Right cardiac atrium (tissue), 5 donors: ENCODE measurements around the gene GABARAPL2. TPM values are rescaled to one million over a fixed set of nuclear protein-coding genes. Genes with fewer than 3 reads are reported as not detected.
"Not testable (repeated sequence)": the region's sequence is repeated elsewhere in the genome, so short reads cannot be mapped to it uniquely, and the experiment has no call there.

Experiments
- ATAC-seq, 2 donors: fragments of 200-7000 bp; cut with Tn5 transposase; one replicate each; pipeline versions ENCODE4 v1.8.0 to v1.9.1; 2020; ENCODE audit warnings: moderate library complexity in 2 of 2, mild to moderate bottlenecking in 1 of 2
- DNase-seq, 3 donors: peaks; one replicate each; pipeline ENCODE4 v3.0.0-alpha.2; 2020
- H3K27ac ChIP-seq: one replicate; pipeline ENCODE4 v1.5.1; 2013; ENCODE audit warnings: mild to moderate bottlenecking, low read length, control low read depth, moderate library complexity
- H3K27me3 ChIP-seq: one replicate; pipeline ENCODE4 v1.6.1; 2013; ENCODE audit not compliant: control insufficient read depth, insufficient read depth
- H3K4me1 ChIP-seq: one replicate; pipeline ENCODE4 v1.6.1; 2013; ENCODE audit warnings: low read length; ENCODE audit not compliant: control insufficient read depth, insufficient read depth
- H3K4me3 ChIP-seq: one replicate; pipeline ENCODE4 v1.5.1; 2013; ENCODE audit warnings: low read length, control low read depth
- H3K9me3 ChIP-seq: one replicate; pipeline ENCODE4 v1.6.1; 2013; ENCODE audit warnings: low read length; ENCODE audit not compliant: control insufficient read depth
- WGBS: extraction: QIAGEN DNeasy Blood & Tissue Kit; methylation state at CpG from one replicate; pipeline ENCODE4 v1.1.7; 2013; 5-methylcytosine and 5-hydroxymethylcytosine counted together
- intact Hi-C, 4 donors: fragments of 100-400 bp; cut with DNase I; formaldehyde crosslinking; loops; one replicate each; pipeline versions ENCODE4 v1.11.0 to v1.14.0; 2022 to 2023
- polyA plus RNA-seq: library from polyadenylated mRNA; stranded (reverse); fragments of 200-250 nt; gene quantifications from one replicate; pipeline ENCODE4 v1.2.3, GENCODE V29; 2013
- total RNA-seq, 4 donors: library from RNA; stranded (reverse); fragmentation: NEBNext Ultra II Directional; extraction: Animal tissue kit (Norgen Biotek cat#: 25700); gene quantifications; one replicate each; pipeline ENCODE4 v1.2.1, GENCODE V29; 2021
- donor health status: healthy with polysubstance abuse.
- donor health status: DM: no; HTN: yes; CAD: no.
- donor health status: DM: no; HTN: no; CAD: no.
- donor health status: DM: no; HTN: yes; CAD: no; lungs with severe emphysema.
- donor health status: DM: yes; HTN: yes; CAD: no.

Gene GABARAPL2
- total and polyA plus RNA-seq, 5 donors: 197 to 262 (median 236) TPM

GRCh38 chr16:75535211-75535843 lies 30.9 kb upstream of the GABARAPL2 start:
- ATAC-seq (no peak), DNase-seq (peak in 1 of 3 donors; percentile 66)
- H3K4me1 ChIP-seq: no peaks in the 10 kb centered on the region
- H3K27ac ChIP-seq: no peak overlapping the region
- no peak overlapping the region for H3K4me3 ChIP-seq
- intact Hi-C loops: loop anchor here in 2 of 4 donors (10.0 kb wide), 2 partner anchors 51 to 61 kb away; no protein-coding TSS in a partner anchor
- 61% methylated on average over 34 of the region's 34 CpGs for WGBS
- no peaks in the 10 kb centered on the region for H3K27me3 ChIP-seq
- H3K9me3 ChIP-seq: no peaks in the 10 kb centered on the region

GRCh38 chr16:75535901-75536300 lies 30.3 kb upstream of the GABARAPL2 start, which contains the start of gene CHST5:
TSS of gene CHST5 (minus strand) at chr16:75536108. CDS start at chr16:75530384, 5,724 bp downstream.
- H3K27me3 ChIP-seq: no peaks in the 10 kb centered on the region
- no peak within 1 kb of the TSS for H3K27ac ChIP-seq
- whole genome bisulfite sequencing: 91% methylated on average over 7 of the region's 7 CpGs
- H3K9me3 ChIP-seq: no peaks in the 10 kb centered on the region
- no peak within 1 kb of the TSS for H3K4me3 ChIP-seq
- DNase-seq (no peak), ATAC-seq (no peak)
- intact Hi-C loops: loop anchor here in 2 of 4 donors (10.0 kb wide), 2 partner anchors 51 to 61 kb away; no protein-coding TSS in a partner anchor
- H3K4me1 ChIP-seq: no peaks in the 10 kb centered on the region

- WGBS: 91% methylated on average over 4 of the region's 4 CpGs
- H3K9me3 ChIP-seq: no peaks in the 10 kb centered on the region
- intact Hi-C loops: loop anchor here in 2 of 4 donors (10.0 kb wide), 2 partner anchors 53 to 63 kb away; no protein-coding TSS in a partner anchor
- H3K4me1 ChIP-seq: no peaks in the 10 kb centered on the region
- no peaks in the 10 kb centered on the region for H3K27me3 ChIP-seq
- DNase-seq (no peak), ATAC-seq (no peak)
- no peak overlapping the region for H3K27ac ChIP-seq
- no peak overlapping the region for H3K4me3 ChIP-seq
Measured at GRCh38 chr16:75537776-75538175, 28.4 kb upstream of the GABARAPL2 start.

GRCh38 chr16:75538882-75539565 lies 27.2 kb upstream of the GABARAPL2 start:
- not testable (repeated sequence) for H3K4me3 ChIP-seq, H3K27me3 ChIP-seq, H3K4me1 ChIP-seq, H3K9me3 ChIP-seq
- 58% methylated on average over 7 of the region's 10 CpGs for WGBS
- intact Hi-C loops: loop anchor here in 2 of 4 donors (10.0 kb wide), 2 partner anchors 54 to 64 kb away; no protein-coding TSS in a partner anchor
- DNase-seq (peak in 1 of 3 donors; percentile 63), ATAC-seq (peak; percentile 87 to 90)
- peak overlapping the region; percentile 72 for H3K27ac ChIP-seq

- H3K4me3 ChIP-seq: no peak overlapping the region
- no peaks in the 10 kb centered on the region for H3K9me3 ChIP-seq
- H3K4me1 ChIP-seq: no peaks in the 10 kb centered on the region
- intact Hi-C loops: no loop called here
- 94% methylated on average over 5 of the region's 5 CpGs for whole genome bisulfite sequencing
- ATAC-seq (no peak), DNase-seq (no peak)
- no peak overlapping the region for H3K27ac ChIP-seq
- no peaks in the 10 kb centered on the region for H3K27me3 ChIP-seq
Measured at GRCh38 chr16:75541236-75541635, 24.9 kb upstream of the GABARAPL2 start.

- ATAC-seq, DNase-seq, H3K27ac ChIP-seq, H3K4me1 ChIP-seq, intact Hi-C loops, H3K4me3 ChIP-seq, H3K9me3 ChIP-seq, H3K27me3 ChIP-seq: not testable (repeated sequence)
- WGBS: 92% methylated on average over 8 of the region's 8 CpGs
Measured at GRCh38 chr16:75542462-75542861, 23.7 kb upstream of the GABARAPL2 start.

- WGBS: no CpG with 5 or more reads among the region's 1 CpG
- DNase-seq, H3K27me3 ChIP-seq, H3K4me1 ChIP-seq, H3K9me3 ChIP-seq, intact Hi-C loops, ATAC-seq, H3K27ac ChIP-seq, H3K4me3 ChIP-seq: not testable (repeated sequence)
Measured at GRCh38 chr16:75545879-75546278, 20.3 kb upstream of the GABARAPL2 start.

- no peak overlapping the region for H3K4me3 ChIP-seq
- ATAC-seq (no peak), DNase-seq (no peak)
- H3K9me3 ChIP-seq: no peaks in the 10 kb centered on the region
- no peaks in the 10 kb centered on the region for H3K4me1 ChIP-seq
- H3K27me3 ChIP-seq: no peaks in the 10 kb centered on the region
- no peak overlapping the region for H3K27ac ChIP-seq
- intact Hi-C loops: no loop called here
- WGBS: 97% methylated on average over 7 of the region's 7 CpGs
Measured at GRCh38 chr16:75546293-75546692, 19.9 kb upstream of the GABARAPL2 start.

GRCh38 chr16:75548456-75548855 lies 17.7 kb upstream of the GABARAPL2 start:
- H3K9me3 ChIP-seq, H3K4me1 ChIP-seq, H3K27me3 ChIP-seq, DNase-seq, intact Hi-C loops, H3K27ac ChIP-seq, H3K4me3 ChIP-seq, ATAC-seq: not testable (repeated sequence)
- 97% methylated on average over 9 of the region's 9 CpGs for WGBS

GRCh38 chr16:75550211-75550662 lies 15.9 kb upstream of the GABARAPL2 start:
- no peak overlapping the region for H3K4me3 ChIP-seq
- no peaks in the 10 kb centered on the region for H3K27me3 ChIP-seq
- WGBS: 65% methylated on average over 7 of the region's 7 CpGs
- ATAC-seq: peak; percentile 47 to 79
- DNase-seq: peak in 2 of 3 donors; percentile 28 to 47
- peak overlapping the region; percentile 51 for H3K27ac ChIP-seq
- no peaks in the 10 kb centered on the region for H3K4me1 ChIP-seq
- intact Hi-C loops: loop anchor here in 2 of 4 donors (5.0 to 10.0 kb wide), 3 partner anchors 33 to 75 kb away; partner anchors contain the start of gene ADAT1 (in 1 of the 2)
- no peaks in the 10 kb centered on the region for H3K9me3 ChIP-seq

- Histone ChIP-seq H3K4me3 (no peak overlapping the region), H3K4me1 (no peaks in the 10 kb centered on the region), H3K9me3 (no peaks in the 10 kb centered on the region), H3K27me3 (no peaks in the 10 kb centered on the region), H3K27ac (peak overlapping the region; percentile 61)
- no peak for ATAC-seq
- 51% methylated on average over 2 of the region's 2 CpGs for WGBS
- intact Hi-C loops: loop anchor here in 2 of 4 donors (5.0 to 10.0 kb wide), 3 partner anchors 36 to 78 kb away; partner anchors contain the start of gene ADAT1 (in 1 of the 2)
- DNase-seq: no peak
Measured at GRCh38 chr16:75552951-75553350, 13.2 kb upstream of the GABARAPL2 start.
